ENCODE results near the gene PRMT6.
"Not testable (repeated sequence)": the region's sequence is repeated elsewhere in the genome, so short reads cannot be mapped to it uniquely, and the experiment has no call there.

Gene PRMT6

DNA sequence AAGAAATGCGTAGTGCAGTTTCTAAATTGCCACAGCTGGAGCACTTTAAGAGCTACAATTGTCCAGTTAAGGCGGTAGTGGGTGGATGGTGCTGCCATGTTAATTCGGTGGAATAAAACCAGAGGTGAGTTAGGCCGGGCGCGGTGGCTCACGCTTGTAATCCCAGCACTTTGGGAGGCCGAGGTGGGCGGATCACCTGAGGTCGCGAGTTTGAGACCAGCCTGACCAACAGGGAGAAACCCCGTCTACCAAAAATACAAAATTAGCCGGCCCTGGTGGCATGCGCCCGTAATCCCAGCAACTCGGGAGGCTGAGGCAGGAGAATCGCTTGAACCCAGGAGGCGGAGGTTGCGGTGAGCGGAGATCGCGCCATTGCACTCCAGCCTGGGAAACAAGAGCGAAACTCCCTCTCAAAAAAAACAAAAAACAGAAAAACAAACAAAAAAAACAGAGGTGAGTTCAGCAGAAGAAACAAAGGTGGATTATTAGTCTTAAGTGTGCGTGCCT, 502 bp upstream of the PRMT6 start:
- not testable (repeated sequence) for H3K27me3 ChIP-seq (ENCODE audit: control insufficient read depth, insufficient read depth, low read length); H3K9me3 ChIP-seq (ENCODE audit: control insufficient read depth, insufficient read depth, low read depth, low read length); H3K36me3 ChIP-seq (ENCODE audit: control insufficient read depth, insufficient read depth, low read length)
- peak overlapping the region; percentile 99 for H3K4me3 ChIP-seq (ENCODE audit: low read depth, low read length)
- peaks cover 19% of the 10 kb centered on the region for H3K4me1 ChIP-seq (ENCODE audit: control insufficient read depth, insufficient read depth, low read length)
- H3K9ac ChIP-seq (ENCODE audit: low read length): peak overlapping the region; percentile 45
- 0 out of 2 replicates have a peak overlapping the region, but pooled peaks have one; percentile 29 for H3K27ac ChIP-seq (ENCODE audit: low read depth, low read length)

DNA sequence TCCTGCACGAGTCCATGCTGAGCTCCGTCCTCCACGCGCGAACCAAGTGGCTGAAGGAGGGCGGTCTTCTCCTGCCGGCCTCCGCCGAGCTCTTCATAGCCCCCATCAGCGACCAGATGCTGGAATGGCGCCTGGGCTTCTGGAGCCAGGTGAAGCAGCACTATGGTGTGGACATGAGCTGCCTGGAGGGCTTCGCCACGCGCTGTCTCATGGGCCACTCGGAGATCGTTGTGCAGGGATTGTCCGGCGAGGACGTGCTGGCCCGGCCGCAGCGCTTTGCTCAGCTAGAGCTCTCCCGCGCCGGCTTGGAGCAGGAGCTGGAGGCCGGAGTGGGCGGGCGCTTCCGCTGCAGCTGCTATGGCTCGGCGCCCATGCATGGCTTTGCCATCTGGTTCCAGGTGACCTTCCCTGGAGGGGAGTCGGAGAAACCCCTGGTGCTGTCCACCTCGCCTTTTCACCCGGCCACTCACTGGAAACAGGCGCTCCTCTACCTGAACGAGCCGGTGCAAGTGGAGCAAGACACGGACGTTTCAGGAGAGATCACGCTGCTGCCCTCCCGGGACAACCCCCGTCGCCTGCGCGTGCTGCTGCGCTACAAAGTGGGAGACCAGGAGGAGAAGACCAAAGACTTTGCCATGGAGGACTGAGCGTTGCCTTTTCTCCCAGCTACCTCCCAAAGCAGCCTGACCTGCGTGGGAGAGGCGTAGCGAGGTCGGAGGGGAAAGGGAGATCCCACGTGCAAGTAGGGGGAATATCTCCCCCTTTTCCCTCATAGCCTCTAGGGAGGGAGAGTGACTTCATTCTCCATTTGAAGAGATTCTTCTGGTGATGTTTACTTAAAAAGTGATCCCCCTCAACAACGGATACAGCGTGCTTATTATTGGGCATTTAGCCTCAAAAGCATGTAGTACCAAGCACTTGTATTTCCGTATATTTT, 991 bp downstream of the PRMT6 start:
- Histone ChIP-seq H3K9ac (ENCODE audit: low read length) (peak overlapping the region; percentile 94), H3K27ac (ENCODE audit: low read depth, low read length) (peak overlapping the region; percentile 76), H3K4me1 (ENCODE audit: control insufficient read depth, insufficient read depth, low read length) (peaks cover 19% of the 10 kb centered on the region), H3K4me3 (ENCODE audit: low read depth, low read length) (peak overlapping the region; percentile 99), H3K36me3 (ENCODE audit: control insufficient read depth, insufficient read depth, low read length) (peaks cover 8% of the 10 kb centered on the region), H3K27me3 (ENCODE audit: control insufficient read depth, insufficient read depth, low read length) (no peaks in the 10 kb centered on the region), H3K9me3 (ENCODE audit: control insufficient read depth, insufficient read depth, low read depth, low read length) (no peaks in the 10 kb centered on the region)

DNA sequence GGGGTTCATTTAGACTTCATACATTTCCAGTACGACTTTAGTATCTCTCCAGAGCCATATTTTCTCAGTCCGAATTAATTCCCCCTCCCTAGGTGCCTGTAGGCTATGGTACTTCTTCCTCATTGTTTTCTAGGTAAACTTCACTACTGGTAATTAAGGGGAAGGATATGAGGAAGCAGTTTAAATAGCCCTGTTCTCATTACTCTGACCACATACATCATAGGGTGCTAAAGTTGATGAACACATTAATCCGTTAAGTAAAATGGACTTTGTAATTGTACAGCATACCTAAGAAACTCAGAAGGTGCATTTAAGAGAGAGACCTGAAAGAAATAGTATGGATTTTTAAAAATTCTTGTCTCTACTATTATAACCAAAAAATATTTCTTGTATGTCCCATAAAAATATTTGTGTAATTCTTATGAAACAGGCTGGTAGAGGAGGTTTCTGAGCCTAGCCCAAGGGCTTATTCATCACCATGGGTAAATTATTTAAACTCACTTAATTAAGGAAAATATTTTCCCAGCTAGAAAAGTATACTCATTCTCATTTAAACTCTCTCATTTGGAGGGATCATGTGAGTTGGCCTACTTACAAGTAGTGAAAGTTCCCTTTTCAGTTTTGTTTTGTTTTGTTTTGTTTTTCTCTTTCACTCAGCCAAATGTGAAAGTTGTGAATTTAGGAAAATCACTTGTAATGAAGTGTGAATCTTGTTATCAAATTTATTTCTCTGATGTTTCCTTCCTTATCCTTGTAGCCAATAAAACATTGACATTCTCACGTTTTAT, 2.0 kb downstream of the PRMT6 start:
- Histone ChIP-seq H3K27ac (ENCODE audit: low read depth, low read length) (no peak overlapping the region; the same call in 1 of the 2 replicates), H3K4me3 (ENCODE audit: low read depth, low read length) (peak overlapping the region; percentile 99), H3K9ac (ENCODE audit: low read length) (no peak overlapping the region), H3K9me3 (ENCODE audit: control insufficient read depth, insufficient read depth, low read depth, low read length) (no peaks in the 10 kb centered on the region), H3K4me1 (ENCODE audit: control insufficient read depth, insufficient read depth, low read length) (peaks cover 19% of the 10 kb centered on the region), H3K36me3 (ENCODE audit: control insufficient read depth, insufficient read depth, low read length) (peaks cover 8% of the 10 kb centered on the region), H3K27me3 (ENCODE audit: control insufficient read depth, insufficient read depth, low read length) (no peaks in the 10 kb centered on the region)

DNA sequence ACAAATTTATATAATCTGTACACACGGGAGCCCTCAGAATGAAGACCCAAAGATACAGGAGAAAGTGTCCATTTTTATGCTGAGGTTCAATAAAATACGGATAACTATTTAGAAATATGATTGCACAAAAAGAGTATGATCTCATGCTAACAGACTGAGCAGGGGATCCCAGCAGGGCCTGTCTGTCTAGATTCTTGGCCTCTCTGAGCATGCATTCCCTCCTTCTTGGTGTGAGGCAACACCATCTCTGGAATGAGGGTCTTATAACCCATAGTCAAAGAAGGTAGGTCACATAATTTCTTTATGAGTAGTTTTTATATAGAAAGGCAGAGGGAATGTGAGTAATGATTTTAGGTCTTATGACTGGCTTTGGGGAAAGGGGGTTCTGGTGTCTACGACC, 5.4 kb downstream of the PRMT6 start:
- Histone ChIP-seq H3K9ac (ENCODE audit: low read length) (no peak overlapping the region), H3K9me3 (ENCODE audit: control insufficient read depth, insufficient read depth, low read depth, low read length) (no peaks in the 10 kb centered on the region), H3K4me1 (ENCODE audit: control insufficient read depth, insufficient read depth, low read length) (peaks cover 19% of the 10 kb centered on the region), H3K27me3 (ENCODE audit: control insufficient read depth, insufficient read depth, low read length) (no peaks in the 10 kb centered on the region), H3K36me3 (ENCODE audit: control insufficient read depth, insufficient read depth, low read length) (peaks cover 8% of the 10 kb centered on the region), H3K4me3 (ENCODE audit: low read depth, low read length) (no peak overlapping the region), H3K27ac (ENCODE audit: low read depth, low read length) (no peak overlapping the region)

DNA sequence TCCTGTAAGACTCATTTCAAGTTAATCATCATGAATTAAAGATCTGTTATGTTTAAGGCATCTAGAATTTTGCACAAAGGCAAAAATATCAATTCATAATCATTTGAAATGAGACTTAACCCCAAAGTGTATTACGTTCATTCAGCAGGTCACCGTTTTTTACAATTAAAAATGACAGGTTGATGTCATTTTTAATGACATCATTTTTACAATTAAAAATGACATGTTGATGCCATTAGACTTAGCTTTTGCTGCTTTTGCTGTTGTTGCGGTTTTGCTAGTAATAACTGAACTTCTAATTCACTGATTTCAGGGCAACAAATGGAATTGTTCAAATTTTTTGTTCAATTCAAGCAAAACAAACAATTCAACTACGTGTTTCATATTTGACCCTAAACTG, 17.0 kb downstream of the PRMT6 start:
- Histone ChIP-seq H3K9ac (ENCODE audit: low read length) (no peak overlapping the region), H3K27ac (ENCODE audit: low read depth, low read length) (no peak overlapping the region)

DNA sequence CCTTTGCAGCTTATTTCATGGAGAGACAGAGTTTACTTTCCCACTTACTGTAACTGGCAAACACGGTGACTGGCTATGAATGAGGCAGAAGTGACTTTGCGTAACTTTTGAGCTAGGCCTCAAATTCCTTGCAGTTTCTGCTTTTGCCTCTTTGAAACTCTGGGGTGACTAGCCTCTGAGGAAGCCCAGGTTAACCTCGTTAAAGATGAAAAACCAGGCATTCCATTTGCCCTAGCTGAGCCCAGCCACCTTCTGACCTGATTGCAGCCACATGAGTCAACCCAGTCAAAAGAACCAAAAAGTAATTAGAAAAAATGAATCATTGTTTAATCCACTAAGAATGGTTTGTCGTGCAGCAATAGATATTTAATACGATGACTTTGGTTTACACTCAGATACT, 20.4 kb downstream of the PRMT6 start:
- Histone ChIP-seq H3K9me3 (ENCODE audit: control insufficient read depth, insufficient read depth, low read depth, low read length) (no peaks in the 10 kb centered on the region), H3K4me1 (ENCODE audit: control insufficient read depth, insufficient read depth, low read length) (no peaks in the 10 kb centered on the region), H3K4me3 (ENCODE audit: low read depth, low read length) (no peak overlapping the region), H3K27ac (ENCODE audit: low read depth, low read length) (no peak overlapping the region), H3K9ac (ENCODE audit: low read length) (no peak overlapping the region), H3K36me3 (ENCODE audit: control insufficient read depth, insufficient read depth, low read length) (no peaks in the 10 kb centered on the region), H3K27me3 (ENCODE audit: control insufficient read depth, insufficient read depth, low read length) (no peaks in the 10 kb centered on the region)

More for the DNA sequence above, 17.0 kb downstream of the PRMT6 start:
- H3K27me3 ChIP-seq (ENCODE audit: control insufficient read depth, insufficient read depth, low read length): no peaks in the 10 kb centered on the region
- H3K9me3 ChIP-seq (ENCODE audit: control insufficient read depth, insufficient read depth, low read depth, low read length): no peaks in the 10 kb centered on the region
- no peak overlapping the region for H3K4me3 ChIP-seq (ENCODE audit: low read depth, low read length)
- H3K36me3 ChIP-seq (ENCODE audit: control insufficient read depth, insufficient read depth, low read length): no peaks in the 10 kb centered on the region
- no peaks in the 10 kb centered on the region for H3K4me1 ChIP-seq (ENCODE audit: control insufficient read depth, insufficient read depth, low read length)

DNA sequence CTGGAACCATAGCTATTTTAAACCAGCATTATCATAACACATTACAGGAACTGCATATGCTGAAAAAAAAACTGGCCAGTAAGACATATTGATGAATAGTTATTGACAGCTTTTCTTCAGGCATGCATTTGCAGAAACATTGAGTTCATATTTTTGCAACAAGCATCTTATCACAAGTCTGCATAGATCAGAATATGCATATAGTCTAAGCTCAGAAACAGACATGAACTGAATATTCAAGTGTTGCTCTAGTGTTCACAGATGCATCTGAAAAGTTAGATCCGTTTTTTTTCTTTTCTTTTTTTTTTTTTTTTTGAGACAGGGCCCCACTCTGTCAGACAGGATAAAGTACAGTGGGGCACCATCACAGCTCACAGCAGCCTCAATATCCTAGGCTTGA, 22.8 kb downstream of the PRMT6 start:
- Histone ChIP-seq H3K4me1 (ENCODE audit: control insufficient read depth, insufficient read depth, low read length) (no peaks in the 10 kb centered on the region), H3K36me3 (ENCODE audit: control insufficient read depth, insufficient read depth, low read length) (no peaks in the 10 kb centered on the region), H3K4me3 (ENCODE audit: low read depth, low read length) (no peak overlapping the region), H3K9ac (ENCODE audit: low read length) (no peak overlapping the region), H3K27ac (ENCODE audit: low read depth, low read length) (no peak overlapping the region), H3K9me3 (ENCODE audit: control insufficient read depth, insufficient read depth, low read depth, low read length) (0 out of 2 replicates have a peak, but pooled peaks cover 1% of the 10 kb centered on the region), H3K27me3 (ENCODE audit: control insufficient read depth, insufficient read depth, low read length) (no peaks in the 10 kb centered on the region)

DNA sequence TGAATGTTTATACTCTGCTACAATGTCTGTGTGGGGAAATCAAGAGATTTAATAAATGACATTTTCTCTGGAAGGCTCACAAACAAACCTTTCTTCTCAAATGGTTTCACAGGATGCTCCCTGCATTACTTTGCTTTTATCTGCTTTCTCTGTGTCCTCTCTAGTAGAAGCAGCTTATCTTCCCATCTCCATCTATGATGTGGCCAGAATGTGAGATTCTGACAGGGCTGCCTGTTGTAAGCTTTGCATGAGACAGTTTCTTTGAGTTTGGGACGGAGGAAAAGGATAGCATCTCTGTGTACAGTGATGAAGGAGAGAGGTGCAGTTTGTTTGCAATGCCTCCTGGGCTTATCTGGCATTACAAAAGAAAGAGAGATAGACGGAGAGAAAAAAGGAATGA, 24.6 kb downstream of the PRMT6 start:
- no peak overlapping the region for H3K27ac ChIP-seq (ENCODE audit: low read depth, low read length)
- no peak overlapping the region for H3K9ac ChIP-seq (ENCODE audit: low read length)
- H3K36me3 ChIP-seq (ENCODE audit: control insufficient read depth, insufficient read depth, low read length): no peaks in the 10 kb centered on the region
- 0 out of 2 replicates have a peak, but pooled peaks cover 2% of the 10 kb centered on the region for H3K9me3 ChIP-seq (ENCODE audit: control insufficient read depth, insufficient read depth, low read depth, low read length)
- no peak overlapping the region for H3K4me3 ChIP-seq (ENCODE audit: low read depth, low read length)
- H3K4me1 ChIP-seq (ENCODE audit: control insufficient read depth, insufficient read depth, low read length): no peaks in the 10 kb centered on the region
- no peaks in the 10 kb centered on the region for H3K27me3 ChIP-seq (ENCODE audit: control insufficient read depth, insufficient read depth, low read length)

DNA sequence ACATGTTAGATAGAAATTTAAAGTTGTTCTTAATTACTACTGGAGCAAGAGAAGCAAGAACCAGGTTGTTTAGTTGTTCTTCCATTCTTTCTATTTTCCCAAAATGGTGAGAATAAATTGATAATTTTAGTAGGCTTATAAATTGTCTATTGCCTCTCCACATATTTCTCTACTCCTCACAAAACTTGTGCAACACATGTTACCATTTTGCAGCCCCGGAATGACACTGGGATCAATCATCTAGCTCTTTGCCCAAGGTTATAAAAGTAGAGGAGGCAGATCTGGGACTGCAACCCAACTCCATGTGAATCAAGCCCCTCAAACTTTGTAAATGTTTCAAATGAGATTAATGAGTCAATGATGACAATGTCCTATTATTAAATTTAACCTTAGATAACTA, 34.9 kb downstream of the PRMT6 start:
- H3K9ac ChIP-seq (ENCODE audit: low read length): no peak overlapping the region
- H3K27ac ChIP-seq (ENCODE audit: low read depth, low read length): no peak overlapping the region
- no peaks in the 10 kb centered on the region for H3K9me3 ChIP-seq (ENCODE audit: control insufficient read depth, insufficient read depth, low read depth, low read length)
- H3K27me3 ChIP-seq (ENCODE audit: control insufficient read depth, insufficient read depth, low read length): no peaks in the 10 kb centered on the region
- H3K4me3 ChIP-seq (ENCODE audit: low read depth, low read length): no peak overlapping the region
- no peaks in the 10 kb centered on the region for H3K36me3 ChIP-seq (ENCODE audit: control insufficient read depth, insufficient read depth, low read length)
- no peaks in the 10 kb centered on the region for H3K4me1 ChIP-seq (ENCODE audit: control insufficient read depth, insufficient read depth, low read length)

DNA sequence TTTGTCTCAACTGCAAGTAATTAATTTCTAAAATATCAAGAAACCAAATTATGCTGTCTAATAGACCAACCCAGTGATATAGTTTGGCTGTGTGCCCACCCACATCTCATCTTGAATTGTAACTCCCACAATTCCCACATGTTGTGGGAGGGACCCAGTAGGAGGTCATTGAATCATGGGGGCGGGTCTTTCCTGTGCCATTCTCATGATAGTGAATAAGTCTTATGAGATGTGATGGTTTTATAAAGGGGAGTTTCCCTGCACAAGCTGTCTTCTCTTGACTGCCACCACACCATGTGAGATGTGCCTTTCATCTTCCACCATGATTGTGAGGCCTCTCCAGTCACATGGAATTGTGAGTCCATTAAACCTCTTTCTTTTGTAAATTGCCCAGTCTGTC, 36.9 kb downstream of the PRMT6 start:
- not testable (repeated sequence) for H3K36me3 ChIP-seq (ENCODE audit: control insufficient read depth, insufficient read depth, low read length); H3K4me3 ChIP-seq (ENCODE audit: low read depth, low read length); H3K27ac ChIP-seq (ENCODE audit: low read depth, low read length); H3K9ac ChIP-seq (ENCODE audit: low read length); H3K27me3 ChIP-seq (ENCODE audit: control insufficient read depth, insufficient read depth, low read length); H3K4me1 ChIP-seq (ENCODE audit: control insufficient read depth, insufficient read depth, low read length); H3K9me3 ChIP-seq (ENCODE audit: control insufficient read depth, insufficient read depth, low read depth, low read length)

DNA sequence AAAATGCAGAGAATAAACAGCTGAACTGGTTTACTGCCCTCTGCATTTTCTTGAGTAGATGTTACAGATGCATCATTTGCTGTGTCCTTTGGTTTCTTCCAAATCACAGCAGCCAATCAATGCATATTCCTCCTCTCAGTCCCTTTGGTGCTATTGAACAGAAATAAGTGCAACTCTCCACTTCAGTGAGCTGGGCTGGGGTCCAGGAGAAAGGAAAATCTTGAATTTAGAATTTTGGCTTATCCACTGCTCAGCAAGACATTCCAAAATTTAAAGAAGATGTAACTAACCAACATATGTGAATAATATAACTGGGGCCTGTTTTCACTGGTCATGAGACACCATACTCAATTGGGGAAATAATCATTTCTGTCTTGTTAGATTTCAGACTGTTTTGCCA, 39.2 kb downstream of the PRMT6 start:
- Histone ChIP-seq H3K4me1 (ENCODE audit: control insufficient read depth, insufficient read depth, low read length) (no peaks in the 10 kb centered on the region), H3K9ac (ENCODE audit: low read length) (no peak overlapping the region), H3K36me3 (ENCODE audit: control insufficient read depth, insufficient read depth, low read length) (no peaks in the 10 kb centered on the region)

More for the DNA sequence above, 39.2 kb downstream of the PRMT6 start:
- Histone ChIP-seq H3K9me3 (ENCODE audit: control insufficient read depth, insufficient read depth, low read depth, low read length) (no peaks in the 10 kb centered on the region), H3K4me3 (ENCODE audit: low read depth, low read length) (no peak overlapping the region), H3K27me3 (ENCODE audit: control insufficient read depth, insufficient read depth, low read length) (no peaks in the 10 kb centered on the region), H3K27ac (ENCODE audit: low read depth, low read length) (no peak overlapping the region)

All from HUES6 (cell line).